Neural progenitor cell (in vitro differentiated cells): ENCODE measurements around the gene RCAN3. TPM values are rescaled to one million over a fixed set of nuclear protein-coding genes. Genes with fewer than 3 reads are reported as not detected.

Experiments
- DNase-seq: peaks from one replicate; pipeline ENCODE4 v3.0.0-alpha.2; 2016; ENCODE audit warnings: low spot score
- H2AFZ ChIP-seq: fragments of 200-600 bp; sonication (generic); replicated peaks from 2 replicates; pipeline ENCODE4 v1.6.1; 2016; ENCODE audit warnings: antibody characterized with exemption
- H3F3A ChIP-seq: fragments of 200-600 bp; sonication (generic); 2 replicates; pipeline ENCODE4 v1.6.1; 2016; ENCODE audit warnings: antibody characterized with exemption, low read depth
- H3K27ac ChIP-seq: fragments of 200-600 bp; sonication (generic); 2 replicates; pipeline ENCODE4 v1.5.1; 2016; ENCODE audit warnings: mild to moderate bottlenecking
- H3K27me3 ChIP-seq: fragments of 200-600 bp; sonication (generic); 2 replicates; pipeline ENCODE4 v1.6.1; 2016; ENCODE audit warnings: mild to moderate bottlenecking, moderate library complexity
- H3K36me3 ChIP-seq: fragments of 200-600 bp; sonication (generic); 2 replicates; pipeline ENCODE4 v1.5.1; 2016
- H3K4me1 ChIP-seq: fragments of 200-600 bp; sonication (generic); 2 replicates; pipeline ENCODE4 v1.6.1; 2016; ENCODE audit warnings: mixed run types
- H3K4me2 ChIP-seq: fragments of 200-600 bp; sonication (generic); 2 replicates; pipeline ENCODE4 v1.6.1; 2016
- H3K4me3 ChIP-seq: fragments of 200-600 bp; sonication (generic); 2 replicates; pipeline ENCODE4 v1.5.1; 2016
- H3K79me2 ChIP-seq: fragments of 200-600 bp; sonication (generic); 2 replicates; pipeline ENCODE4 v1.6.1; 2016; ENCODE audit warnings: low read depth
- H3K9ac ChIP-seq: fragments of 200-600 bp; sonication (generic); 2 replicates; pipeline ENCODE4 v1.6.1; 2016
- H3K9me3 ChIP-seq: fragments of 200-600 bp; sonication (generic); 2 replicates; pipeline ENCODE4 v1.5.1; 2016; ENCODE audit warnings: low read depth
- H4K20me1 ChIP-seq: fragments of 200-600 bp; sonication (generic); 2 replicates; pipeline ENCODE4 v1.6.1; 2016; ENCODE audit warnings: low read depth
- H3K27ac Mint-ChIP-seq: 3 replicates; pipeline ENCODE4 v1.8.0; 2021; ENCODE audit warnings: mixed read lengths
- H3K27me3 Mint-ChIP-seq: 2 replicates; pipeline ENCODE4 v1.8.0; 2022; ENCODE audit warnings: low read depth, mild to moderate bottlenecking, inconsistent platforms, moderate library complexity, mixed read lengths; ENCODE audit not compliant: insufficient read depth
- H3K36me3 Mint-ChIP-seq: 3 replicates; pipeline ENCODE4 v1.8.0; 2021; ENCODE audit warnings: mixed read lengths
- H3K4me1 Mint-ChIP-seq: 3 replicates; pipeline ENCODE4 v1.8.0; 2021; ENCODE audit warnings: mixed read lengths
- H3K4me3 Mint-ChIP-seq: 3 replicates; pipeline ENCODE4 v1.8.0; 2021; ENCODE audit warnings: mild to moderate bottlenecking, moderate library complexity, mixed read lengths
- H3K9me3 Mint-ChIP-seq: 3 replicates; pipeline ENCODE4 v1.8.0; 2020; ENCODE audit warnings: mixed read lengths
- CTCF ChIP-seq: fragments of 200-600 bp; sonication (generic); IDR thresholded peaks from 2 replicates; pipeline ENCODE4 v1.5.1; 2017; ENCODE audit warnings: antibody characterized with exemption, mild to moderate bottlenecking
- EZH2 ChIP-seq: fragments of 200-600 bp; sonication (generic); IDR thresholded peaks from 2 replicates; pipeline ENCODE4 v1.6.1; 2017; ENCODE audit warnings: antibody characterized with exemption, mild to moderate bottlenecking, moderate library complexity
- EZH2phosphoT487 ChIP-seq: fragments of 200-600 bp; sonication (generic); IDR thresholded peaks from 2 replicates; pipeline ENCODE4 v1.6.1; 2017; ENCODE audit warnings: antibody characterized with exemption
- total RNA-seq: library from RNA; depleted of rRNA; stranded (reverse); fragments of >200 nt; gene quantifications from 2 replicates; pipeline ENCODE4 v1.2.3, GENCODE V29; 2015; ENCODE audit warnings: low replicate concordance

RCAN3 gene
- total RNA-seq: 7.5 and 9.3 TPM in 2 replicates

DNA sequence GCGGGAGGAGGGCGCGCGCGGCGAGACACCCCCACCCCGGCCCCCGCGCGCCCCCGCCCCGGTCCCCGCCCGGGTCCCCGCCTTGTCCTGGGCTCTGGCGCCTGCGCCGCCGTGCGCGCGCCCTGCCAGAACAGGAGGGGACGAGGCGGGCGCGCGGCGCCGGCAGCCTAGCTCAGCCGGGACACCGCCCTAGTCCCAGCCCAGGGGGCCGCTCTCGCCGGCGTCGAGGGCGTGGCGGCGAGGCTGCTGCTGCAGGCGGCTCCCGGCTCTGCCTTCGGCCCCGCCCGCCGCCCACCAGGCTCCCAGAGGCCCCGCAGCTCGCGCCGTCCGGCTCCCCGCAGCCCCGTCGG is at the start of gene RCAN3:
Gene RCAN3, plus strand, starts transcription at position 128 of the 350 bp plus-strand sequence. CDS start 11,537 bp downstream, outside the sequence.
- peaks cover 40% of the 10 kb centered on the region for H3K27me3 Mint-ChIP-seq

DNA sequence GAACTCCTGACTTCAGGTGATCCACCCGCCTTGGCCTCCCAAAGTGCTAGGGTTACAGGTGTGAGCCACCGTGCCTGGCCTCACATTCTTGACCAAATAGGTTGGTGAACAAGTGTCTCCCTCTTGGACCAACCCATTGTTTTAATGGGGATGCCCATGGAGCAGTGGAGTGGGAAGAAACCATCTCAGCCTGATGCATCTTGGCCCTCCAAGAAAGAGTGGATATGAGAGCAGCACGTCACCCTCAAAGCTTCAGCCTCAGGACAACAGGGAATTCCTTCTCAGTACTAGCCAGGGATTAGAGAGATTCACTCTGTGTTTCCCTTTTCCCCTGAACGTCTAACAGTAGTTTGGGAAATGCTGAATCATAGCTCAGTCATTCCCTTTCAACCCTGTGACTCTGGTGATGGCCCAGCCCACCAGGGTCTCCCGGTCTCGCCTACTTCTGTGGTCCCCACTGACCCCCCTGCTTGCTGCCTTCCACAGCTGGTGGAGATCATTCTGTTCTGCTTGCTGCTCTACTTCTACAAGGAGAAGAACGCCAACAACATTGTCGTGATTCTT is 49.6 kb upstream of the RCAN3 start:
- Mint-ChIP-seq H3K9me3 (no peaks in the 10 kb centered on the region), H3K36me3 (no peaks in the 10 kb centered on the region), H3K27ac (no peak overlapping the region), H3K27me3 (no peaks in the 10 kb centered on the region), H3K4me3 (no peak overlapping the region), H3K4me1 (no peaks in the 10 kb centered on the region)
- no peak overlapping the region for H3K27ac ChIP-seq
- H3K79me2 ChIP-seq: no peaks in the 10 kb centered on the region
- no peaks in the 10 kb centered on the region for H3K36me3 ChIP-seq
- H3K4me3 ChIP-seq: no peak overlapping the region
- H3K27me3 ChIP-seq: no peaks in the 10 kb centered on the region
- no peak for TF ChIP-seq EZH2
- TF ChIP-seq CTCF: no peak
- TF ChIP-seq EZH2phosphoT487: no peak
- H3K4me1 ChIP-seq: no peaks in the 10 kb centered on the region
- no peaks in the 10 kb centered on the region for H4K20me1 ChIP-seq
- H3F3A ChIP-seq: no peaks in the 10 kb centered on the region
- no peak overlapping the region for H3K9ac ChIP-seq
- H3K9me3 ChIP-seq: no peaks in the 10 kb centered on the region
- no peak for DNase-seq
- no peak overlapping the region for H3K4me2 ChIP-seq
- no peak overlapping the region for H2AFZ ChIP-seq

More for the DNA sequence above, at the start of gene RCAN3:
- Histone ChIP-seq H4K20me1 (peaks cover 4% of the 10 kb centered on the region), H3K4me1 (peaks cover 17% of the 10 kb centered on the region), H3K27me3 (peaks cover 31% of the 10 kb centered on the region), H2AFZ (peak within 1 kb of the TSS; percentile 98), H3K9ac (no peak within 1 kb of the TSS), H3K4me2 (peak within 1 kb of the TSS; percentile 83), H3K79me2 (peaks cover 3% of the 10 kb centered on the region), H3K27ac (no peak within 1 kb of the TSS), H3K36me3 (no peaks in the 10 kb centered on the region), H3K4me3 (peak within 1 kb of the TSS; percentile 81), H3K9me3 (no peaks in the 10 kb centered on the region), H3F3A (peaks cover 23% of the 10 kb centered on the region)
- H3K36me3 Mint-ChIP-seq: peaks cover 2% of the 10 kb centered on the region
- peaks cover 12% of the 10 kb centered on the region for H3K4me1 Mint-ChIP-seq
- no peak for TF ChIP-seq CTCF
- TF ChIP-seq EZH2phosphoT487: no peak
- no peak for TF ChIP-seq EZH2
- DNase-seq: peak; percentile 94
- peak within 1 kb of the TSS; percentile 93 for H3K4me3 Mint-ChIP-seq
- H3K9me3 Mint-ChIP-seq: no peaks in the 10 kb centered on the region
- no peak within 1 kb of the TSS for H3K27ac Mint-ChIP-seq

- Mint-ChIP-seq H3K36me3 (no peaks in the 10 kb centered on the region), H3K27me3 (no peaks in the 10 kb centered on the region), H3K9me3 (no peaks in the 10 kb centered on the region), H3K4me1 (peaks cover 3% of the 10 kb centered on the region), H3K4me3 (no peak overlapping the region), H3K27ac (no peak overlapping the region)
- Histone ChIP-seq H3F3A (no peaks in the 10 kb centered on the region), H3K27ac (no peak overlapping the region), H3K79me2 (no peaks in the 10 kb centered on the region), H3K4me2 (no peak overlapping the region), H3K36me3 (no peaks in the 10 kb centered on the region), H2AFZ (no peak overlapping the region), H3K9ac (no peak overlapping the region), H3K9me3 (no peaks in the 10 kb centered on the region), H3K4me3 (no peak overlapping the region), H3K27me3 (no peaks in the 10 kb centered on the region), H3K4me1 (no peaks in the 10 kb centered on the region), H4K20me1 (no peaks in the 10 kb centered on the region)
- TF ChIP-seq CTCF (no peak), EZH2phosphoT487 (no peak), EZH2 (no peak)
- DNase-seq: no peak
These were observed 48.0 kb upstream of the RCAN3 start for GRCh38 chr1:24454673-24455072.
